K562 (cell line): ENCODE measurements around the gene TXNL4A.

Experiments
- CHD1 ChIP-seq: fragments of 200-600 bp; sonication (generic); IDR thresholded peaks from one replicate; pipeline ENCODE4 v1.6.1; 2012; ENCODE audit warnings: mild to moderate bottlenecking, moderate library complexity, low read length, inconsistent platforms
- EGR1 ChIP-seq: fragments of 450-650 bp; conservative IDR thresholded peaks from 2 replicates; pipeline ENCODE4 v1.6.1; 2017; ENCODE audit warnings: mild to moderate bottlenecking
- EZH2 ChIP-seq: IDR thresholded peaks from 2 replicates; pipeline ENCODE4 v1.6.1; 2012; ENCODE audit warnings: low read depth, mild to moderate bottlenecking, inconsistent platforms, low read length, borderline replicate concordance
- TEAD4 ChIP-seq, 2 experiments: sonication (generic) in 1 of 2; formaldehyde crosslinking in 1 of 2; IDR thresholded peaks; 2 replicates each; pipeline versions ENCODE4 v1.6.1 to v1.8.0; 2012 to 2022; ENCODE audit warnings: borderline replicate concordance in 1 of 2, inconsistent platforms in 1 of 2, low read length in 1 of 2, mild to moderate bottlenecking in 1 of 2, missing genetic modification reagents in 1 of 2
- ZFP36 ChIP-seq: fragments of 150-350 bp; IDR thresholded peaks from 2 replicates; pipeline ENCODE4 v1.6.1; 2018; ENCODE audit warnings: low read length, low read depth; ENCODE audit not compliant: partially characterized antibody
- ZNF12 ChIP-seq: sonication (generic); formaldehyde crosslinking; IDR thresholded peaks from 2 replicates; pipeline ENCODE4 v1.4.0; 2020; ENCODE audit warnings: mild to moderate bottlenecking, missing genetic modification reagents
- ZNF324 ChIP-seq: fragments of 250-450 bp; sonication (Bioruptor Pico); IDR thresholded peaks from 2 replicates; pipeline ENCODE4 v1.4.0; 2020; ENCODE audit warnings: mild to moderate bottlenecking
- ZNF518B ChIP-seq: fragments of 250-450 bp; sonication (Bioruptor Pico); IDR thresholded peaks from 2 replicates; pipeline ENCODE4 v1.5.0; 2021; ENCODE audit warnings: mild to moderate bottlenecking, moderate library complexity
- ZNF592 ChIP-seq: fragments of 450-650 bp; IDR thresholded peaks from 2 replicates; pipeline ENCODE4 v1.6.1; 2017; ENCODE audit warnings: antibody characterized with exemption, mild to moderate bottlenecking
- ZNF778 ChIP-seq: fragments of 450-650 bp; formaldehyde crosslinking; IDR thresholded peaks from 2 replicates; pipeline ENCODE4 v1.4.0; 2020; ENCODE audit warnings: mild to moderate bottlenecking, moderate library complexity
- TF ChIP-seq, protein P1 (sequence below), 3 experiments: IDR thresholded peaks in 2 of 3; conservative IDR thresholded peaks in 1 of 3; 2 replicates each; pipeline ENCODE4 v1.5.1; 2011 to 2012; ENCODE audit warnings: low read length in 3 of 3, mild to moderate bottlenecking in 3 of 3, control low read depth in 2 of 3, improper control_type of control experiment in 1 of 3, inconsistent platforms in 1 of 3, low read depth in 1 of 3, mixed read lengths in 1 of 3, moderate library complexity in 1 of 3; ENCODE audit not compliant: insufficient read depth in 2 of 3

DNA sequence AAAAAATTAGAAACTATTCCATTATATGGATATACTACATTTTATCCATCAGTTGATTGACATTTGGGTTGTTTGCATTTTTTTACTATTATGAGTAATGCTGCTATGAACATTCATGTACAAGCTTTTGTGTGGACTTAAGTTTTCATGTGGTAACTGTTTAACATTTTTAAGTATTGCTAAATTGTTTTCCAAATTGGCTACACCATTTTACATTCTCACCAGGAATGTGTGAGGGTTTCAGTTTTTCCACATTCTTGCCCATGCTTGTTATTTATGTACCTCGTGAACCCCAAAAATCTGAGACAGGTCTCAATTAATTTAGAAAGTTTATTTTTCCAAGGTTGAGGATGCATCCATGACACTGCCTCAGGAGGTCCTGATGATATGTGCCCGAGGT lies 3.1 kb upstream of the TXNL4A start:
- TF ChIP-seq EGR1 (no peak), TEAD4 (IDR thresholded peaks at IDR 0.05; ENCODE audit: low read length) (no peak), TEAD4 (CRISPR knock-in tag; IDR thresholded peaks at IDR 0.05; ENCODE audit: borderline replicate concordance) (no peak), ZFP36 (no peak), CHD1 (no peak), ZNF778 (CRISPR knock-in tag) (no peak), ZNF324 (CRISPR knock-in tag) (no peak), ZNF12 (no peak), EZH2 (no peak), ZNF592 (no peak), ZNF518B (CRISPR knock-in tag) (no peak)
- TF ChIP-seq, protein P1, sequence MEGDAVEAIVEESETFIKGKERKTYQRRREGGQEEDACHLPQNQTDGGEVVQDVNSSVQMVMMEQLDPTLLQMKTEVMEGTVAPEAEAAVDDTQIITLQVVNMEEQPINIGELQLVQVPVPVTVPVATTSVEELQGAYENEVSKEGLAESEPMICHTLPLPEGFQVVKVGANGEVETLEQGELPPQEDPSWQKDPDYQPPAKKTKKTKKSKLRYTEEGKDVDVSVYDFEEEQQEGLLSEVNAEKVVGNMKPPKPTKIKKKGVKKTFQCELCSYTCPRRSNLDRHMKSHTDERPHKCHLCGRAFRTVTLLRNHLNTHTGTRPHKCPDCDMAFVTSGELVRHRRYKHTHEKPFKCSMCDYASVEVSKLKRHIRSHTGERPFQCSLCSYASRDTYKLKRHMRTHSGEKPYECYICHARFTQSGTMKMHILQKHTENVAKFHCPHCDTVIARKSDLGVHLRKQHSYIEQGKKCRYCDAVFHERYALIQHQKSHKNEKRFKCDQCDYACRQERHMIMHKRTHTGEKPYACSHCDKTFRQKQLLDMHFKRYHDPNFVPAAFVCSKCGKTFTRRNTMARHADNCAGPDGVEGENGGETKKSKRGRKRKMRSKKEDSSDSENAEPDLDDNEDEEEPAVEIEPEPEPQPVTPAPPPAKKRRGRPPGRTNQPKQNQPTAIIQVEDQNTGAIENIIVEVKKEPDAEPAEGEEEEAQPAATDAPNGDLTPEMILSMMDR (IDR thresholded peaks at IDR 0.05 in 2 of 3, conservative IDR thresholded peaks at IDR 0.05 in 1 of 3; ENCODE audit: insufficient read depth in 2 of 3, low read depth in 1 of 3, low read length in 3 of 3): no peak
